Hindlimb muscle (tissue), 1 donor: ENCODE data around the gene UTS2B. TPM values are rescaled to one million over a fixed set of nuclear protein-coding genes. Genes with fewer than 3 reads are reported as not detected.
"Not testable (repeated sequence)": the region's sequence is repeated elsewhere in the genome, so short reads cannot be mapped to it uniquely, and the experiment has no call there.

Experiments used
- DNase-seq: peaks from one replicate; pipeline ENCODE4 v3.0.0-alpha.2; 2013
- polyA plus RNA-seq: library from polyadenylated mRNA; unstranded; fragments of 120-200 nt; gene quantifications from one replicate; pipeline ENCODE4 v1.2.1, GENCODE V29; 2013; ENCODE audit not compliant: insufficient read length

UTS2B gene
- polyA plus RNA-seq, 1 donor = 0.19 TPM

DNA sequence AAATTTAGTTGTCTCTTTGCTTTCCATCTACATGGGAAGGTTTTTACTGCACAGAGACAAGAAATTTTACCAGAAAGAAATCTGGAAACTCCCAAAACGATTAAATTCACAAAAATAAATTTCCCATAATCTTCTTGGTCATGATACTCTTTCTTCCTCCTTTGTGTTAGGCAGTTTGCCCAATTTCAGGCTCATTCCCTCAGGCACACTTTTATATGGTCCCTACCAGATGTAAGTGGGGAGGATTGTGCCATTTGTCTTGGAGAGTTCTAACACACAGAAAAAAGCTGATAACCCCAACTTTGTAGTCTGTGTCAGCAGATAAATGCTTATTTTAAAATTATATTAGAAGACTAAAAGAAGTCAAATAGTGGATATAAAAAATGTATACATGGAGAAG lies 50.2 kb downstream of the UTS2B start:
- no peak for DNase-seq

DNA sequence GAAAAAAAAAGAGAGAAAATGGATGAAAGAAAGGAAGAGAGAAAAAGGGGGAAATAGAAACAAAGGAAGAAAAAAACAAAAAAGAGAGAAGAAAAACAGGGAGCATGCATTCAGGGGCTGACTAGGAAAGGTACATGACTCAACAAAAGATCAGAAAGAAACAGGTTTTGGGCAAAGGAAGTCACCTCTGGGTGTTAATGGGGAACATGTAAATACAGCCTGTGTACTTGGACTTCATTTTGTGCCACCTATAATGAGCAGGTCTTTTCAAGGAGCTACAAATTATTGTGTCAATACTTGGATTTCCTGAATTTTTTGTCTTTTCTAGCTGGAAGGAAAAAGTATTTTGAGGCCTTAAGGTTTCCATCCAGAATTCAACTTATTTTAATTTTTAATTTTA lies 54.6 kb downstream of the UTS2B start:
- no peak for DNase-seq

DNA sequence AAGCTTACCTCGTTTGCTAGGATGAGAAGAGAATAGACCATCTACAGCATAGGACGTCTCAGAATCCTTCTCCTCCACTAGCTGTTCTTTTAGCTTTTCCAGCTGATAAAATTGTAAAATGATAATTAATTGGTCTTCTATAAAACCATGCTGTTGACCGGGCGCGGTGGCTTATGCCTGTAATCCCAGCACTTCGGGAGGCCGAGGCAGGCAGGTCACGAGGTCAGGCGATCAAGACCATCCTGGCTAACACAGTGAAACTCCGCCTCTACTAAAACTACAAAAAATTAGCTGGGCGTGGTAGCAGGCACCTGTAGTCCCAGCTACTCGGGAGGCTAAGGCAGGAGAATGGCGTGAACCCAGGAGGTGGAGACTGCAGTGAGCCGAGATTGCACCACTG lies 55.1 kb downstream of the UTS2B start:
- not testable (repeated sequence) for DNase-seq

- DNase-seq = no peak
Measured at GRCh38 chr3:191269289-191270085, 60.8 kb downstream of the UTS2B start.

DNA sequence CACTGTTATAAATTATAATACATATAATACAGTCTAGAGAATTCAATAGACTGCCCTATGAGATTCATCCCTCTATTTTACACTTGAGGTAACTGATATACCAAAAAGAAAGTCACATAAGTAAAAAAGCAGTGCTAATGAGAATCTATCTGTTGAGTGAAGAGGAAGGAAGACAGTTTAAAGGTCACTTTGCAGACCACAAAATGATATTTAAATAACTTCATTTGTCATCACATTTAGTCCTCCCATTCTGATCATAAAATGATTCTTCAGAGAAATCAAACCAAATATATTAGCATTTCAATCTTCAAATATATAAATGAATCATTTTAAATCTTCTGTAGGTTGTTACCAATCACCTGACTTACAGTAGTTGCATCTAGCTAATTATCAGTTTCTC lies 61.6 kb downstream of the UTS2B start:
- DNase-seq = no peak

DNA sequence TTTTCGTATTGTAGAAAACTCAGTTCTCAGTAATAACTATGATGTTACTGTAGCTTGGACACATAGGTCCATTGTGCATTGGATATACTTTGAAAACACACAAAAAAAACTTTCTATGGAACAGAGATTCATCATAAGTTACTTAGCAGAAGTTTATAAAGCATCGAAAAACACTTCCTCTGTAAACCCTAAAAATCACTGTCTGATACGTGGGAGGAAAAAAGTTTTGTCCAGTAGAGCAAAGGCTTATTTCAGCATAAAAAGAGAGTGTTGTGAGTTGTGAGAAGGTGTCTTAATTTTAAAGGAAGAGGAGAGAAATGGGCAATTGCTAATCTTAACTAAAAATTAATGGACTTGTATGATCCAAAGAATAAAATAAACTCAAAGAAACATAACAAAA lies 66.5 kb downstream of the UTS2B start:
- DNase-seq = no peak

GRCh38 chr3:191263365-191263764 lies 67.0 kb downstream of the UTS2B start:
- no peak for DNase-seq

DNA sequence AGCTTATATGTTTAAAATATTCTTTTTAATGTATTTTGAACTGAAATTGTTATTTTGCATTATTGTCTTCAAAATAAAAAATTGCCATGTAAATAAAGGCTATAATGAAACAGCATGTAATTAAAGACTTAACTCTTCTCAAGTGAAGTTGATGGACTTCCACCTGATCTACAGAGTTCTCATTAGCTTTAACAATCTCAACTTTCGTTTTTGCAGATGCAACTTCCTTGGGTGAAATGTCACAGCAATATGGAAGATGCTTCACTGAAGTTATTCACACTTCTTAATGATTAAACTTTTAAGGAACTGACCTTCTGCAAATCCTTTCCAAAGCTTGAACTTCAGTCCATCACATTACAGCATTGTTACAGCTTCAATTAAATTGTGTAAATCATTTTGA lies 67.7 kb downstream of the UTS2B start:
- DNase-seq = no peak

DNA sequence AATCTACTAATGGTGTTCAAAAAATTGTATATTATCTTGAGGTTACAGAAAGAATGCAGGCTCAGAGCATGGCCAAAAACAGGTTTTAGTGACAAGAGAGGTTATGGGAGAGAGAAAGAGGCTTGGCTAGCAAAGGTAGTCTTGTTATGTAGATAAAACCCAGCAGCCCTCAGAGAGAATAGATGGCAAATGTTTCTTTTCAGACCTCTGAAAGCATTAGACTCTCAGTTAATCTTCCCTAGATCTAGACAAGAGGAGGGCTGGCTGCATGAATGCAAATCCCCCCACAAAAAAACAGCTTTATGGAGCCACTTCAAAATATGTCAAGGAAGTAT lies 69.1 kb downstream of the UTS2B start:
- no peak for DNase-seq

DNA sequence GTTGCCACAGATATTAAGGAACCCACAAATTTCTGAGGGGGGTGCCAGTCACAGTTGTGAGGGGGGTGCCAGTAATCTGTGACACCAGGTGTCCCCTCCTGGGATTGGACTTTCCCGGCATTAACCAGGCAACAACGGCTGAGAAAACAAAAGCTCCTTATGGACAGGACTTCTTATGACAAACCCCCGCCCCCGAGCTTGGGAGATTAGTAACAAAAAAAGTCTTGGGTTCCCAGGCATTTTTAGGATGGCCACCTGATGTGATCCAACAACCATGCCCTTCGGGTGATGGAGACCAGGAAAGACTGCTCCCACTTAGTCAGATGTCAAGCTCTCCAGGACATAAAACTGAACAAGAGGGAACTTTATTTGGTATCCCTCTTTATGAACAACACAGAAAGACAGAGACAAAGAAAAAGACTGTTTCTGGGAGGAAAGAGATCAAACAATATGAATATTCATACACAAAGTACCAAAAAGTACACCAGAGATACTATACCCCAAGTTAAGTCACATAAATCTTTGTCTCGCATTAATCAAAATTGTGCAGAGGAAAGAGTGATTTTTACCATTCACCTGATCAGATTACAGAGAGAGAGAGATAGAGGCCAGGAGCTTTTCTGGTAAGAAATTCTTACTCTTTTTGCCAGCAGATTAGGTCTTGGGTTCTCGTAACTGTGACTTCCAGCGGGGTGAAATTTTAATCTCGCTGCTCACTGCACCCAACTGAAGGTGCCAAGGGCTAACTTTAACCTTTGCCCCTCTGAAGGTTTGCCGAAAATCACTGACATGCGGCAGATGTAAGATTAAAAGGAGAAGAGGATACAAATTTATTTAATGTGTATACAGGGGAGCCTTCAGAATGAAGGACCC lies 69.7 kb downstream of the UTS2B start:
- DNase-seq = no peak

DNA sequence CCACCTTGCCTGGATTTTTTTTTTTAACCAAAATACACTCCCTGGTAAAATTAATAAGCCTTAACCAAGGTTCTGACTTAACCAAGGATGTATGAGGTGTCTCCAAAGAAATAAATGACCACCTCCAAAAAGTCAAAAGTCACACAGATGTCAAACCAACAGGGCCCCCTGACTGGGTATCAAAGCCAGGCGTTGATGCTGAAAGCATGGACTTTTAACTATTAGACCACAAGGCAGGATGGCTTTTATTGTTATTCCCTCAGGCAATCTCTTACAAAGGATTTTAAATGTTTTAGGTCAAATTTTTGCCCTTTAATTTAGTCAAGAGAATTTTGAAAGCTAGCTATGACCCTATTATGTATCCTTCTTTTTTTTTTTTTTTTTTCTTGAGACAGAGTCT lies 70.8 kb downstream of the UTS2B start:
- DNase-seq = no peak

GRCh38 chr3:191257286-191257685 lies 73.0 kb downstream of the UTS2B start:
- DNase-seq = no peak

GRCh38 chr3:191256405-191256804 lies 73.9 kb downstream of the UTS2B start:
- DNase-seq = no peak

DNA sequence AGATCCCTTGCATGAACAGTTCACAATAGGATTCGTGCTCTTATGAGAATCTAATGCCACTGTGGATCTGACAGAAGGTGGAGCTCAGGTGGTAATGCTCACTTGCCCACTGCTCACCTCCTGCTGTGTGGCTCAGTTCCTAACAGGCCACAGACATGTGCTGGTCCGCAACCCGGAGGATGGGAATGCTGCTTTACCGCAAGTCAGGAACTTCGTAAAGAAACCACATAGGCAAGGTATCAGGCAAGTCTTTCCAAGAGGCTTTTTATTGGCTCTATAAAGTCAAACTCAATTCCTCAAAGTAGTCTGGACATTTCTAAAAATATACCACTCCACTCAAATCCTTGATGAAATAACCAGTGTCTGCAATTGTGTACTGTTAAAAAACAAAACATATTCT lies 75.2 kb downstream of the UTS2B start:
- DNase-seq = no peak

- DNase-seq = no peak
Measured at GRCh38 chr3:191254098-191254873, 76.0 kb downstream of the UTS2B start.

DNA sequence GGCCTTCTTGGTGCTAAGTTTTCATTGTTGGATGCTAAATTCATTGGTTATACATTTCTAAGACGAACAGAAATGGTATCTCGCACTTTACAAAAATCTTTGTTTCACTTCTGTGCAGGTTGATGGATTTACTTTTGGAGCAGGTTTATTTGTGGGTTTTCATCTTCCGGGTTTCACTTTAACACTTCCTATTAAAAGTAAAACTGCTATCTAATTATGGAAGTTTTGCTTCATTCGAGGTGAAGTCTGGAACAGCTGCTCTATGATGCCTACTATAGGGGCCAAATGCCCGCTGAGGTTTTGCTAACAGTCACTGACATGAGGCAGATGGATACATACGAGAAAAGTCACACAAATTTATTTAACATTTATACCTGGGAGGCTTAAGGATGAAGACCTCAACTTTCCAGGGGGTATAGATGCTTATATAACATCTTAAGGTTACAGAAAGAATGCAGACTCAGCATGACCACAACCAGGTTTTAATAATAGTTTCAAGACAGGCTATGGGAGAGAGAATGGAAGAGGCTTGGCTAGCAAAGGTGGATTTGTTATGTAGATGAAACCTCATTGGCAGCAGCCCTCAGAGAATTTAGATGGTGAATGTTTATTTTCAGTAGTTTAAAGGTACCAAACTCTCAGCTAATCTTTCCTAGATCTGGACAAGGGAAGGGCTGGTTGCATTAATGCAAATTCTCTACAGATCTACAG lies 77.1 kb downstream of the UTS2B start:
- no peak for DNase-seq

DNA sequence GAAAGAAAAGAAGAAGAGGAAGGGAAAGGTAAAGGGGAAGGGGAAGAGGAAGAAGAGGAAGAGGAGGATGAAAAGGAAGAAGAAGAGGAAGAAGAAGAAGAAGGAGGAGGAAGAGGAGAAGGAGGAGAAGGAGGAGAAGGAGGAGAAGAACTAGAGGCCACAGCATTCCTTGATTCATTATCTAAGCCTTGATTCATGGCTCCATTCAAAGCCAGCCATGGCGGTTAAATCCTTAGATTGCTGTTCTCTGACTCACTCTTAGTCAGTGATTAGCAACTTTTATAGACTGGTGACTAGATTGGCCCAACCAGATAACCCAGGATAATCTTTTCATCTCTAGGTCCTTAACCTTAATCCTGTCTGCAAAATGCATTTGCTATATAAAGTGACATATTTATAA lies 83.7 kb downstream of the UTS2B start:
- no peak for DNase-seq

GRCh38 chr3:191246034-191246433 lies 84.3 kb downstream of the UTS2B start:
- DNase-seq = peak; percentile 29

GRCh38 chr3:191244242-191244867 lies 86.0 kb downstream of the UTS2B start:
- no peak for DNase-seq

- no peak for DNase-seq
Measured at GRCh38 chr3:191240486-191240885, 89.8 kb downstream of the UTS2B start.

GRCh38 chr3:191239407-191240031 lies 90.8 kb downstream of the UTS2B start:
- no peak for DNase-seq
